A549 (cell line): ENCODE data around the gene ITGA1.
A peak's percentile ranks its signal among the peaks of the same experiment; 100 is the strongest.

Source experiments
- BCL3 ChIP-seq: fragments of >200 bp; sonication (Bioruptor Twin); formaldehyde crosslinking; IDR thresholded peaks from 3 replicates; pipeline ENCODE4 v1.6.1; 2016
- CTCF ChIP-seq: fragments of >200 bp; sonication (Bioruptor Twin); formaldehyde crosslinking; IDR thresholded peaks from 3 replicates; pipeline ENCODE4 v1.5.1; 2016
- EHMT2 ChIP-seq: fragments of 200-600 bp; sonication (generic); IDR thresholded peaks from 2 replicates; pipeline ENCODE4 v1.6.1; 2016; ENCODE audit warnings: antibody characterized with exemption, low read depth, mild to moderate bottlenecking, moderate library complexity
- ELK1 ChIP-seq: fragments of 150-350 bp; IDR thresholded peaks from 2 replicates; pipeline ENCODE4 v1.6.1; 2014; ENCODE audit warnings: low read depth, mild to moderate bottlenecking, low read length
- POLR2A ChIP-seq: IDR thresholded peaks from 2 replicates; pipeline ENCODE4 v1.6.1; 2012; ENCODE audit warnings: mild to moderate bottlenecking, low read length
- SMC3 ChIP-seq: fragments of >200 bp; sonication (Bioruptor Twin); formaldehyde crosslinking; IDR thresholded peaks from 3 replicates; pipeline ENCODE4 v1.6.1; 2018; ENCODE audit warnings: inconsistent platforms

GRCh38 chr5:52787600-52788504 is at the start of gene ITGA1, which contains the start of gene PELO:
- TF ChIP-seq CTCF = peak; percentile 32; the same call in 2 of the 3 replicates
- no peak for TF ChIP-seq SMC3
- TF ChIP-seq EHMT2 = no peak
- no peak for TF ChIP-seq ELK1
- no peak for TF ChIP-seq POLR2A
- TF ChIP-seq BCL3 = 0 out of 3 replicates have a peak, but pooled peaks have one; percentile 35
